ENCODE measurements around the gene COA8. TPM values are rescaled to one million over a fixed set of nuclear protein-coding genes. Genes with fewer than 3 reads are reported as not detected.
"Not testable (repeated sequence)": the region's sequence is repeated elsewhere in the genome, so short reads cannot be mapped to it uniquely, and the experiment has no call there.

COA8 gene
- total RNA-seq, 2 donors from 2014 or later: 30.9 to 39.9 TPM

- no peaks in the 10 kb centered on the region for H3K27me3 Mint-ChIP-seq
- peaks cover 14% of the 10 kb centered on the region for H3K36me3 Mint-ChIP-seq (ENCODE audit: low read depth)
- no peak for ATAC-seq (replicated peaks)
- H3K4me3 Mint-ChIP-seq: no peak overlapping the region
- no peaks in the 10 kb centered on the region for H3K9me3 Mint-ChIP-seq
- H3K4me1 Mint-ChIP-seq: no peaks in the 10 kb centered on the region
- no peak overlapping the region for H3K27ac Mint-ChIP-seq
Observed at GRCh38 chr14:103584326-103584915, 21.7 kb downstream of the COA8 start.

- Mint-ChIP-seq H3K4me1 (no peaks in the 10 kb centered on the region), H3K9me3 (no peaks in the 10 kb centered on the region), H3K36me3 (ENCODE audit: low read depth) (peaks cover 8% of the 10 kb centered on the region), H3K4me3 (no peak overlapping the region), H3K27me3 (no peaks in the 10 kb centered on the region), H3K27ac (no peak overlapping the region)
- ATAC-seq (replicated peaks): peak; percentile 72
Observed at GRCh38 chr14:103593577-103593976, 30.8 kb downstream of the COA8 start.

- no peak for ATAC-seq (replicated peaks)
- no peaks in the 10 kb centered on the region for H3K4me1 Mint-ChIP-seq
- H3K9me3 Mint-ChIP-seq: no peaks in the 10 kb centered on the region
- peaks cover 2% of the 10 kb centered on the region for H3K36me3 Mint-ChIP-seq (ENCODE audit: low read depth)
- no peaks in the 10 kb centered on the region for H3K27me3 Mint-ChIP-seq
- H3K27ac Mint-ChIP-seq: no peak overlapping the region
- H3K4me3 Mint-ChIP-seq: no peak overlapping the region
Observed at GRCh38 chr14:103594265-103594664, 31.5 kb downstream of the COA8 start.

GRCh38 chr14:103597623-103598377, 35.0 kb downstream of the COA8 start:
- Mint-ChIP-seq H3K27ac (no peak overlapping the region), H3K4me3 (no peak overlapping the region), H3K9me3 (no peaks in the 10 kb centered on the region), H3K27me3 (no peaks in the 10 kb centered on the region), H3K4me1 (no peaks in the 10 kb centered on the region), H3K36me3 (ENCODE audit: low read depth) (no peaks in the 10 kb centered on the region)
- ATAC-seq (replicated peaks): peak; percentile 70

GRCh38 chr14:103600503-103600902, 37.7 kb downstream of the COA8 start:
- Mint-ChIP-seq H3K36me3 (ENCODE audit: low read depth) (no peaks in the 10 kb centered on the region), H3K9me3 (no peaks in the 10 kb centered on the region), H3K27me3 (no peaks in the 10 kb centered on the region), H3K27ac (no peak overlapping the region), H3K4me1 (no peaks in the 10 kb centered on the region), H3K4me3 (no peak overlapping the region)
- ATAC-seq (replicated peaks): no peak

GRCh38 chr14:103604620-103605019, 41.9 kb downstream of the COA8 start:
- no peaks in the 10 kb centered on the region for H3K36me3 Mint-ChIP-seq (ENCODE audit: low read depth)
- ATAC-seq (replicated peaks): no peak
- no peak overlapping the region for H3K4me3 Mint-ChIP-seq
- no peaks in the 10 kb centered on the region for H3K9me3 Mint-ChIP-seq
- peaks cover 7% of the 10 kb centered on the region for H3K4me1 Mint-ChIP-seq
- H3K27ac Mint-ChIP-seq: no peak overlapping the region
- peaks cover 3% of the 10 kb centered on the region for H3K27me3 Mint-ChIP-seq

GRCh38 chr14:103606963-103607668, 44.4 kb downstream of the COA8 start:
- H3K4me1 Mint-ChIP-seq: peaks cover 7% of the 10 kb centered on the region
- peaks cover 6% of the 10 kb centered on the region for H3K9me3 Mint-ChIP-seq
- ATAC-seq (replicated peaks): peak; percentile 90
- H3K4me3 Mint-ChIP-seq: peak overlapping the region; percentile 68
- H3K27me3 Mint-ChIP-seq: peaks cover 3% of the 10 kb centered on the region
- H3K27ac Mint-ChIP-seq: peak overlapping the region; percentile 37
- H3K36me3 Mint-ChIP-seq (ENCODE audit: low read depth): no peaks in the 10 kb centered on the region

GRCh38 chr14:103607822-103608221, 45.1 kb downstream of the COA8 start:
- H3K27me3 Mint-ChIP-seq: peaks cover 3% of the 10 kb centered on the region
- peak overlapping the region; percentile 68 for H3K4me3 Mint-ChIP-seq
- H3K9me3 Mint-ChIP-seq: peaks cover 6% of the 10 kb centered on the region
- H3K27ac Mint-ChIP-seq: peak overlapping the region; percentile 37
- no peak for ATAC-seq (replicated peaks)
- H3K4me1 Mint-ChIP-seq: peaks cover 7% of the 10 kb centered on the region
- H3K36me3 Mint-ChIP-seq (ENCODE audit: low read depth): no peaks in the 10 kb centered on the region

GRCh38 chr14:103609081-103609480, 46.3 kb downstream of the COA8 start:
- not testable (repeated sequence) for H3K36me3 Mint-ChIP-seq (ENCODE audit: low read depth); H3K4me3 Mint-ChIP-seq; H3K27ac Mint-ChIP-seq; H3K4me1 Mint-ChIP-seq; H3K9me3 Mint-ChIP-seq; H3K27me3 Mint-ChIP-seq; ATAC-seq (replicated peaks)

- Mint-ChIP-seq H3K4me1 (peaks cover 7% of the 10 kb centered on the region), H3K36me3 (ENCODE audit: low read depth) (no peaks in the 10 kb centered on the region), H3K27me3 (peaks cover 3% of the 10 kb centered on the region), H3K27ac (no peak overlapping the region), H3K9me3 (peaks cover 6% of the 10 kb centered on the region), H3K4me3 (no peak overlapping the region)
- no peak for ATAC-seq (replicated peaks)
Observed at GRCh38 chr14:103611215-103611614, 48.5 kb downstream of the COA8 start.

- Mint-ChIP-seq H3K9me3 (peaks cover 6% of the 10 kb centered on the region), H3K4me1 (no peaks in the 10 kb centered on the region), H3K27me3 (peaks cover 3% of the 10 kb centered on the region), H3K4me3 (no peak overlapping the region), H3K36me3 (ENCODE audit: low read depth) (no peaks in the 10 kb centered on the region), H3K27ac (no peak overlapping the region)
- no peak for ATAC-seq (replicated peaks)
Observed at GRCh38 chr14:103613517-103613916, 50.8 kb downstream of the COA8 start.

GRCh38 chr14:103616635-103617300, 54.0 kb downstream of the COA8 start:
- H3K27me3 Mint-ChIP-seq: no peaks in the 10 kb centered on the region
- no peaks in the 10 kb centered on the region for H3K4me1 Mint-ChIP-seq
- H3K9me3 Mint-ChIP-seq: no peaks in the 10 kb centered on the region
- no peak for ATAC-seq (replicated peaks)
- H3K27ac Mint-ChIP-seq: no peak overlapping the region
- no peaks in the 10 kb centered on the region for H3K36me3 Mint-ChIP-seq (ENCODE audit: low read depth)
- no peak overlapping the region for H3K4me3 Mint-ChIP-seq

GRCh38 chr14:103619057-103619456, 56.3 kb downstream of the COA8 start:
- no peak for ATAC-seq (replicated peaks)
- no peaks in the 10 kb centered on the region for H3K4me1 Mint-ChIP-seq
- H3K4me3 Mint-ChIP-seq: no peak overlapping the region
- H3K27me3 Mint-ChIP-seq: no peaks in the 10 kb centered on the region
- no peaks in the 10 kb centered on the region for H3K36me3 Mint-ChIP-seq (ENCODE audit: low read depth)
- no peak overlapping the region for H3K27ac Mint-ChIP-seq
- H3K9me3 Mint-ChIP-seq: no peaks in the 10 kb centered on the region

- Mint-ChIP-seq H3K4me1 (peaks cover 8% of the 10 kb centered on the region), H3K36me3 (ENCODE audit: low read depth) (no peaks in the 10 kb centered on the region), H3K27me3 (no peaks in the 10 kb centered on the region), H3K4me3 (no peak overlapping the region), H3K27ac (no peak overlapping the region), H3K9me3 (no peaks in the 10 kb centered on the region)
- ATAC-seq (replicated peaks): no peak
Observed at GRCh38 chr14:103621860-103622259, 59.1 kb downstream of the COA8 start.
